ENCODE data around the gene TMOD3.

- TF ChIP-seq ZFP36 (IDR thresholded peaks at IDR 0.05; ENCODE audit: borderline replicate concordance, partially characterized antibody) (no peak), JUN (IDR thresholded peaks at IDR 0.05) (no peak), CTCF (IDR thresholded peaks at IDR 0.05) (no peak), CHD4 (IDR thresholded peaks at IDR 0.05; ENCODE audit: borderline replicate concordance) (no peak), HES2 (IDR thresholded peaks at IDR 0.05) (no peak)
Measured at GRCh38 chr15:51883271-51883837, 53.9 kb downstream of the TMOD3 start.
